ENCODE measurements around the gene TTC22.

The TTC22 gene

GRCh38 chr1:54800899-54801759 is at the start of gene TTC22:
TSS of gene TTC22 (minus strand) at chr1:54801323. CDS start at chr1:54801163, 160 bp downstream.
- no peak for DNase-seq (ENCODE audit: low read depth)

GRCh38 chr1:54850737-54851136 is 49.6 kb upstream of the TTC22 start:
- DNase-seq (ENCODE audit: low read depth): peak; percentile 99

GRCh38 chr1:54850069-54850730 is 49.1 kb upstream of the TTC22 start:
- peak; percentile 25 for DNase-seq (ENCODE audit: low read depth)

- DNase-seq (ENCODE audit: low read depth): peak; percentile 43
Measured at GRCh38 chr1:54849219-54850068, 48.3 kb upstream of the TTC22 start.

GRCh38 chr1:54848134-54848948 is 47.2 kb upstream of the TTC22 start:
- DNase-seq (ENCODE audit: low read depth): no peak

- no peak for DNase-seq (ENCODE audit: low read depth)
Measured at GRCh38 chr1:54846716-54847284, 45.7 kb upstream of the TTC22 start.

GRCh38 chr1:54846301-54846700 is 45.2 kb upstream of the TTC22 start:
- no peak for DNase-seq (ENCODE audit: low read depth)

GRCh38 chr1:54845772-54846171 is 44.6 kb upstream of the TTC22 start:
- DNase-seq (ENCODE audit: low read depth): no peak

GRCh38 chr1:54844564-54844963 is 43.4 kb upstream of the TTC22 start:
- DNase-seq (ENCODE audit: low read depth): no peak

- no peak for DNase-seq (ENCODE audit: low read depth)
Measured at GRCh38 chr1:54843449-54843848, 42.3 kb upstream of the TTC22 start.

- DNase-seq (ENCODE audit: low read depth): no peak
Measured at GRCh38 chr1:54842963-54843362, 41.8 kb upstream of the TTC22 start.

- DNase-seq (ENCODE audit: low read depth): no peak
Measured at GRCh38 chr1:54842206-54842915, 41.2 kb upstream of the TTC22 start.

GRCh38 chr1:54839824-54840223 is 38.7 kb upstream of the TTC22 start:
- DNase-seq (ENCODE audit: low read depth): no peak

- no peak for DNase-seq (ENCODE audit: low read depth)
Measured at GRCh38 chr1:54838565-54839180, 37.5 kb upstream of the TTC22 start.

- no peak for DNase-seq (ENCODE audit: low read depth)
Measured at GRCh38 chr1:54837002-54837853, 36.1 kb upstream of the TTC22 start.

GRCh38 chr1:54836594-54836993 is 35.5 kb upstream of the TTC22 start:
- no peak for DNase-seq (ENCODE audit: low read depth)

- DNase-seq (ENCODE audit: low read depth): no peak
Measured at GRCh38 chr1:54835970-54836369, 34.8 kb upstream of the TTC22 start.

GRCh38 chr1:54835131-54835898 is 34.2 kb upstream of the TTC22 start:
- no peak for DNase-seq (ENCODE audit: low read depth)
